Natural killer cell (primary cell): ENCODE results near the gene ACTR3. TPM values are rescaled to one million over a fixed set of nuclear protein-coding genes. Genes with fewer than 3 reads are reported as not detected.

ENCODE experiments used
- ATAC-seq, 3 donors: fragments of 150-1000 bp in 2 of 3; fragments of 200-7000 bp in 1 of 3; cut with Tn5 transposase; 1 replicate in 1 of 3; 2 replicates in 2 of 3; pipeline ENCODE4 v1.10.0; 2021; ENCODE audit warnings: mild to moderate bottlenecking in 2 of 3, moderate library complexity in 2 of 3
- DNase-seq, 2 donors: peaks; one replicate each; pipeline versions ENCODE4 v3.0.0 to v3.0.0-alpha.2; 2013 to 2021; ENCODE audit warnings: mixed read lengths in 1 of 2
- H3K27ac ChIP-seq: one replicate; pipeline ENCODE4 v1.5.1; 2013; ENCODE audit warnings: mild to moderate bottlenecking, low read length
- H3K27me3 ChIP-seq: one replicate; pipeline ENCODE4 v1.6.1; 2013; ENCODE audit warnings: low read length; ENCODE audit not compliant: control insufficient read depth, insufficient read depth
- H3K36me3 ChIP-seq: one replicate; pipeline ENCODE4 v1.6.1; 2013; ENCODE audit warnings: low read length; ENCODE audit not compliant: control insufficient read depth, insufficient read depth
- H3K4me1 ChIP-seq: one replicate; pipeline ENCODE4 v1.6.1; 2013; ENCODE audit warnings: low read length; ENCODE audit not compliant: control insufficient read depth, insufficient read depth
- H3K4me3 ChIP-seq: one replicate; pipeline ENCODE4 v1.5.1; 2013; ENCODE audit warnings: low read length
- H3K9me3 ChIP-seq: one replicate; pipeline ENCODE4 v1.6.1; 2013; ENCODE audit warnings: low read length; ENCODE audit not compliant: control insufficient read depth, insufficient read depth
- H3K27ac Mint-ChIP-seq, 2 donors: one replicate each; pipeline ENCODE4 v1.8.0; 2022; ENCODE audit warnings: mild to moderate bottlenecking in 2 of 2, mixed read lengths in 2 of 2, moderate library complexity in 1 of 2
- H3K27me3 Mint-ChIP-seq, 2 donors: one replicate each; pipeline ENCODE4 v1.8.0; 2022; ENCODE audit warnings: low read depth in 2 of 2, mixed read lengths in 2 of 2
- H3K36me3 Mint-ChIP-seq: one replicate; pipeline ENCODE4 v1.8.0; 2022; ENCODE audit warnings: mixed read lengths
- H3K4me1 Mint-ChIP-seq, 2 donors: one replicate each; pipeline ENCODE4 v1.8.0; 2022; ENCODE audit warnings: mixed read lengths in 2 of 2
- H3K4me3 Mint-ChIP-seq: one replicate; pipeline ENCODE4 v1.8.0; 2022; ENCODE audit warnings: mild to moderate bottlenecking, moderate library complexity, mixed read lengths
- H3K9me3 Mint-ChIP-seq, 2 donors: one replicate each; pipeline ENCODE4 v1.8.0; 2022; ENCODE audit warnings: mixed read lengths in 2 of 2
- WGBS: methylation state at CpG from one replicate; pipeline ENCODE4 v1.1.7; 2013; ENCODE audit warnings: missing lambda C conversion rate; ENCODE audit not compliant: insufficient coverage; 5-methylcytosine and 5-hydroxymethylcytosine counted together
- intact Hi-C: fragments of 100-400 bp; cut with micrococcal nuclease; formaldehyde crosslinking; loops from one replicate; pipeline ENCODE4 v1.14.2; 2022
- total RNA-seq, 4 donors: library from RNA; stranded (reverse); fragments of 120-200 nt in 1 of 4; gene quantifications; one replicate each; pipeline versions ENCODE4 v1.2.3 to v1.2.4, GENCODE V29; 2013 to 2022
- TF ChIP-seq, protein P1 (sequence below): fragments of 200-600 bp; IDR thresholded peaks from one replicate; pipeline ENCODE4 v1.8.0; 2022; ENCODE audit warnings: antibody characterized with exemption

ACTR3 gene
- total RNA-seq, 3 donors from 2014 or later (not counting 1 experiment from before 2014, with no cell fraction given), result 323 to 428 (median 352) TPM

DNA sequence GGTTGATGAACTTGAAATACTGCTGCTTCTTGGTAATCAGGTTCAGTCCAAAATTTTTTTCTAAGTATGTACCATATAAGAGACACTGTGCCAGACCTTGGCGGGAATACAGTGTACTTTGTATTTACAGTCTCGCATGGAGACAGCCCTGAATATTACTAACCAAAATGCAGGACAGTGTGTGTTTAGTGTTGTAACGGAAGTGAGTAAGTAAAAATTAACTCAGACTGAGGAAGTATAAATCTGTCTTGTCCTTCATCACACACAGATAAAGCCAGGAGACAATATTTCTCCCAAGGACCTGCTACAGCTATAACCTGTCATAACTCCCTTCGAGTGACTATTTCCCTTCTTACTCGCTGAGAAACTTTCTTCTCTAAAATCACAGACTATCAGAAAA is 76.9 kb downstream of the ACTR3 start:
- no peaks in the 10 kb centered on the region for H3K27me3 Mint-ChIP-seq
- peaks cover 21 to 34% of the 10 kb centered on the region in 2 donors for H3K4me1 Mint-ChIP-seq
- H3K27ac ChIP-seq, result no peak overlapping the region
- no peaks in the 10 kb centered on the region for H3K9me3 Mint-ChIP-seq
- no peaks in the 10 kb centered on the region for H3K9me3 ChIP-seq
- no peaks in the 10 kb centered on the region for H3K4me1 ChIP-seq
- H3K27ac Mint-ChIP-seq, result peak overlapping the region; percentile 75 to 83
- TF ChIP-seq, protein P1, sequence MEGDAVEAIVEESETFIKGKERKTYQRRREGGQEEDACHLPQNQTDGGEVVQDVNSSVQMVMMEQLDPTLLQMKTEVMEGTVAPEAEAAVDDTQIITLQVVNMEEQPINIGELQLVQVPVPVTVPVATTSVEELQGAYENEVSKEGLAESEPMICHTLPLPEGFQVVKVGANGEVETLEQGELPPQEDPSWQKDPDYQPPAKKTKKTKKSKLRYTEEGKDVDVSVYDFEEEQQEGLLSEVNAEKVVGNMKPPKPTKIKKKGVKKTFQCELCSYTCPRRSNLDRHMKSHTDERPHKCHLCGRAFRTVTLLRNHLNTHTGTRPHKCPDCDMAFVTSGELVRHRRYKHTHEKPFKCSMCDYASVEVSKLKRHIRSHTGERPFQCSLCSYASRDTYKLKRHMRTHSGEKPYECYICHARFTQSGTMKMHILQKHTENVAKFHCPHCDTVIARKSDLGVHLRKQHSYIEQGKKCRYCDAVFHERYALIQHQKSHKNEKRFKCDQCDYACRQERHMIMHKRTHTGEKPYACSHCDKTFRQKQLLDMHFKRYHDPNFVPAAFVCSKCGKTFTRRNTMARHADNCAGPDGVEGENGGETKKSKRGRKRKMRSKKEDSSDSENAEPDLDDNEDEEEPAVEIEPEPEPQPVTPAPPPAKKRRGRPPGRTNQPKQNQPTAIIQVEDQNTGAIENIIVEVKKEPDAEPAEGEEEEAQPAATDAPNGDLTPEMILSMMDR, result no peak
- no peaks in the 10 kb centered on the region for H3K36me3 Mint-ChIP-seq
- intact Hi-C loops, result no loop called here
- 24% methylated on average over 3 of the region's 5 CpGs for WGBS
- no peak overlapping the region for H3K4me3 Mint-ChIP-seq
- H3K36me3 ChIP-seq, result peaks cover 17% of the 10 kb centered on the region
- ATAC-seq (peak in 1 of 3 donors; percentile 20), DNase-seq (no peak)
- H3K27me3 ChIP-seq, result no peaks in the 10 kb centered on the region
- H3K4me3 ChIP-seq, result no peak overlapping the region

DNA sequence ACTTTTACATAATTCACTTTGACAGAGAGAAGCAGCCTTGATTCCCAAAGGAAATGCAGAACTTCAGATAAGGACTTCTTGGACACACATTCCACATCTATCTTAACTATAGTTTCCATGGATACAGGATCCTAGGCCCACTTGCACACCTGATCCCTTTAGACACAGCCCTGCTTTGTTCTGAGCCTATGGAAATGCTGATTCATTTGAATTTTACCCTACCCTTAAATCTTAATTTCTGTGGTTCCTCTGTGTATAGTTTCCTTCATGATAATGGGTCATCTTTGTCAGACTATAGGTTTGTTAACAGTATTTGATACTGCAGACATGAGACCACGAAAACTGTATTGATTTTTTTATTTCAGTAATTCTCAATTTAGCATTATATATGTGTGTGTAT is 77.4 kb downstream of the ACTR3 start:
- peaks cover 21 to 38% of the 10 kb centered on the region in 2 donors for H3K4me1 Mint-ChIP-seq
- no peaks in the 10 kb centered on the region for H3K9me3 Mint-ChIP-seq
- H3K36me3 ChIP-seq, result peaks cover 13% of the 10 kb centered on the region
- no peaks in the 10 kb centered on the region for H3K4me1 ChIP-seq
- no peaks in the 10 kb centered on the region for H3K9me3 ChIP-seq
- ATAC-seq (no peak), DNase-seq (no peak)
- TF ChIP-seq, protein P1, result no peak
- no peak overlapping the region for H3K4me3 Mint-ChIP-seq
- no peak overlapping the region for H3K4me3 ChIP-seq
- H3K36me3 Mint-ChIP-seq, result no peaks in the 10 kb centered on the region
- no peaks in the 10 kb centered on the region for H3K27me3 ChIP-seq
- H3K27ac Mint-ChIP-seq, result peak overlapping the region; percentile 75 to 83
- WGBS, result no CpG with 5 or more reads among the region's 1 CpG
- no peaks in the 10 kb centered on the region for H3K27me3 Mint-ChIP-seq
- intact Hi-C loops, result no loop called here
- H3K27ac ChIP-seq, result no peak overlapping the region

- Histone ChIP-seq H3K4me1 (no peaks in the 10 kb centered on the region), H3K4me3 (no peak overlapping the region), H3K36me3 (peaks cover 25% of the 10 kb centered on the region), H3K27ac (no peak overlapping the region), H3K27me3 (no peaks in the 10 kb centered on the region), H3K9me3 (no peaks in the 10 kb centered on the region)
- intact Hi-C loops, result no loop called here
- Mint-ChIP-seq H3K27me3 (no peaks in the 10 kb centered on the region), H3K36me3 (no peaks in the 10 kb centered on the region), H3K4me1 (peaks cover 14 to 33% of the 10 kb centered on the region in 2 donors), H3K9me3 (no peaks in the 10 kb centered on the region), H3K27ac (peak overlapping the region; percentile 2 to 5), H3K4me3 (no peak overlapping the region)
- 95% methylated on average over 3 of the region's 3 CpGs for WGBS
- TF ChIP-seq, protein P1, result no peak
- no peak for DNase-seq
- ATAC-seq, result no peak
Observed at GRCh38 chr2:113972766-113973165, 82.9 kb downstream of the ACTR3 start.

GRCh38 chr2:113973810-113974209 is 83.9 kb downstream of the ACTR3 start:
- Mint-ChIP-seq H3K27ac (no peak overlapping the region), H3K27me3 (no peaks in the 10 kb centered on the region)

More at GRCh38 chr2:113973810-113974209, 83.9 kb downstream of the ACTR3 start:
- no peaks in the 10 kb centered on the region for H3K4me1 ChIP-seq
- TF ChIP-seq, protein P1, result no peak
- DNase-seq, result no peak
- H3K36me3 ChIP-seq, result peaks cover 25% of the 10 kb centered on the region
- peaks cover 9 to 28% of the 10 kb centered on the region in 2 donors for H3K4me1 Mint-ChIP-seq
- no peaks in the 10 kb centered on the region for H3K9me3 Mint-ChIP-seq
- H3K27me3 ChIP-seq, result no peaks in the 10 kb centered on the region
- no peak overlapping the region for H3K4me3 ChIP-seq
- no peaks in the 10 kb centered on the region for H3K9me3 ChIP-seq
- intact Hi-C loops, result no loop called here
- no peak for ATAC-seq
- no peak overlapping the region for H3K27ac ChIP-seq
- no peak overlapping the region for H3K4me3 Mint-ChIP-seq
- WGBS, result 95% methylated on average over 4 of the region's 4 CpGs
- H3K36me3 Mint-ChIP-seq, result no peaks in the 10 kb centered on the region
